ENCODE measurements around the gene RPS3. TPM values are rescaled to one million over a fixed set of nuclear protein-coding genes. Genes with fewer than 3 reads are reported as not detected.
A peak's percentile ranks its signal among the peaks of the same experiment; 100 is the strongest.

The RPS3 gene
- total and polyA plus RNA-seq, 2 of the 13 experiments (the other 11 are each of a cell fraction or from before 2014, with no cell fraction given), result 2,143 to 3,616 TPM

- in situ Hi-C loops (cut with HindIII; ENCODE audit: extremely low pct_ligation_motif_present, low pct_unique_long_range_greater_than_20kb), result no loop called here
- POLR2A ChIA-PET, result no interaction called here
- 94% methylated on average over 41 of the region's 46 CpGs for WGBS (ENCODE audit: low lambda C conversion rate)
- TF ChIP-seq ZNF274 (CRISPR knock-in tag; IDR thresholded peaks at IDR 0.05) (no peak), MED8 (CRISPR knock-in tag; IDR thresholded peaks at IDR 0.05; ENCODE audit: insufficient replicate concordance) (no peak), CCAR2 (optimal IDR thresholded peaks at IDR 0.05; ENCODE audit: low read depth, low read length) (no peak), BRCA1 (CRISPR knock-in tag; IDR thresholded peaks at IDR 0.05) (no peak), SOX5 (CRISPR knock-in tag; IDR thresholded peaks at IDR 0.05; ENCODE audit: borderline replicate concordance) (no peak), GABPB1 (CRISPR knock-in tag; IDR thresholded peaks at IDR 0.05) (no peak), RAD21 (CRISPR knock-in tag; IDR thresholded peaks at IDR 0.05) (0 out of 2 replicates have a peak, but pooled peaks have one; percentile 15), AHR (CRISPR knock-in tag; IDR thresholded peaks at IDR 0.05) (no peak), NFIC (IDR thresholded peaks at IDR 0.05; ENCODE audit: low read length) (no peak), PHF5A (CRISPR knock-in tag; IDR thresholded peaks at IDR 0.05; ENCODE audit: low read depth, unreplicated experiment) (no peak), CENPT (CRISPR knock-in tag; IDR thresholded peaks at IDR 0.05; ENCODE audit: low read depth) (no peak), ZFP1 (CRISPR knock-in tag; IDR thresholded peaks at IDR 0.05) (no peak), SRY (CRISPR knock-in tag; IDR thresholded peaks at IDR 0.05) (no peak), ZNF552 (CRISPR knock-in tag; IDR thresholded peaks at IDR 0.05; ENCODE audit: borderline replicate concordance) (no peak), IKZF1 (IDR thresholded peaks at IDR 0.05) (no peak), PCBP1 (IDR thresholded peaks at IDR 0.05; ENCODE audit: borderline replicate concordance, low read depth, low read length) (0 out of 2 replicates have a peak, but pooled peaks have one; percentile 30), TOPORS (CRISPR knock-in tag; IDR thresholded peaks at IDR 0.05) (no peak), CTCF (CRISPR knock-in tag; IDR thresholded peaks at IDR 0.05) (peak; percentile 80), STAG1 (CRISPR knock-in tag; IDR thresholded peaks at IDR 0.05) (peak; percentile 39), ZC3H13 (CRISPR knock-in tag; IDR thresholded peaks at IDR 0.05) (no peak), ZMYM4 (CRISPR knock-in tag; IDR thresholded peaks at IDR 0.05) (no peak), KAT8 (CRISPR knock-in tag; IDR thresholded peaks at IDR 0.05) (no peak), SP1 (IDR thresholded peaks at IDR 0.05) (no peak), SP1 (CRISPR knock-in tag; IDR thresholded peaks at IDR 0.05) (no peak), ZNF703 (CRISPR knock-in tag; IDR thresholded peaks at IDR 0.05; ENCODE audit: borderline replicate concordance) (no peak)
These were observed 51.8 kb downstream of the RPS3 start for GRCh38 chr11:75450826-75451821.

More at GRCh38 chr11:75450826-75451821, 51.8 kb downstream of the RPS3 start:
- H4K20me1 ChIP-seq (ENCODE audit: insufficient read depth, low read length), result no peaks in the 10 kb centered on the region
- no peak overlapping the region for H2AFZ ChIP-seq (ENCODE audit: low read length)
- H3K4me3 ChIP-seq (replicated peaks in 1 of 3; ENCODE audit: insufficient read depth in 1 of 3, low read depth in 2 of 3, low read length in 3 of 3), result no peak overlapping the region
- H3K27me3 ChIP-seq (ENCODE audit: control insufficient read depth in 1 of 2, insufficient read depth in 2 of 2, low read length in 2 of 2), result no peaks in the 10 kb centered on the region
- no peaks in the 10 kb centered on the region for H3K4me1 ChIP-seq (ENCODE audit: insufficient read depth, low read length)
- ATAC-seq (peak; percentile 66), DNase-seq (ENCODE audit: low spot score) (no peak), FAIRE-seq (no peak)
- no TSS peak for BruUV-seq (replicated peaks)
- no peak overlapping the region for H3K27ac ChIP-seq (ENCODE audit: extremely low read length, insufficient read depth, low read length)
- no peak overlapping the region for H3K9ac ChIP-seq (ENCODE audit: insufficient read depth, low read depth, low read length)
- peaks cover 33 to 48% of the 10 kb centered on the region in 2 experiments; a peak in 4 of 5 replicates for H3K36me3 ChIP-seq (replicated peaks in 1 of 2; ENCODE audit: control insufficient read depth in 1 of 2, insufficient read depth in 2 of 2, low read length in 2 of 2)
- intact Hi-C loops (cut with micrococcal nuclease; ENCODE audit: unreplicated experiment), result no loop called here
- no peak overlapping the region for H3K4me2 ChIP-seq (ENCODE audit: low read depth, low read length)
- no peaks in the 10 kb centered on the region for H3K9me3 ChIP-seq (ENCODE audit: low read length)
- CTCF ChIA-PET (ENCODE audit: low intra/inter-chr PET ratio, low total read pairs), result interaction anchor here (1.9 kb wide), 2 partner anchors 43 to 63 kb away, joined by 6 to 7 read pairs; no protein-coding TSS in a partner anchor
- H3K79me2 ChIP-seq (ENCODE audit: insufficient read depth, low read length), result no peaks in the 10 kb centered on the region

Measured in HepG2 (cell line).